PC-3 (cell line): ENCODE data around the gene ABHD11.

Experiments
- CTCF ChIP-seq: fragments of 300-600 bp; sonication (generic); conservative IDR thresholded peaks from 2 replicates; pipeline ENCODE4 v1.5.1; 2017; ENCODE audit warnings: antibody characterized with exemption, low read depth, mild to moderate bottlenecking, low read length
- EZH2 ChIP-seq: fragments of 300-600 bp; sonication (generic); IDR thresholded peaks from one replicate; pipeline ENCODE4 v1.6.1; 2017; ENCODE audit warnings: antibody characterized with exemption, mild to moderate bottlenecking, low read length; ENCODE audit not compliant: unreplicated experiment

GRCh38 chr7:73766556-73767229, 28.1 kb upstream of the ABHD11 start:
- no peak for TF ChIP-seq CTCF
- no peak for TF ChIP-seq EZH2
